ENCODE data around the gene SELENOF.
A peak's percentile ranks its signal among the peaks of the same experiment; 100 is the strongest.

Gene SELENOF

DNA sequence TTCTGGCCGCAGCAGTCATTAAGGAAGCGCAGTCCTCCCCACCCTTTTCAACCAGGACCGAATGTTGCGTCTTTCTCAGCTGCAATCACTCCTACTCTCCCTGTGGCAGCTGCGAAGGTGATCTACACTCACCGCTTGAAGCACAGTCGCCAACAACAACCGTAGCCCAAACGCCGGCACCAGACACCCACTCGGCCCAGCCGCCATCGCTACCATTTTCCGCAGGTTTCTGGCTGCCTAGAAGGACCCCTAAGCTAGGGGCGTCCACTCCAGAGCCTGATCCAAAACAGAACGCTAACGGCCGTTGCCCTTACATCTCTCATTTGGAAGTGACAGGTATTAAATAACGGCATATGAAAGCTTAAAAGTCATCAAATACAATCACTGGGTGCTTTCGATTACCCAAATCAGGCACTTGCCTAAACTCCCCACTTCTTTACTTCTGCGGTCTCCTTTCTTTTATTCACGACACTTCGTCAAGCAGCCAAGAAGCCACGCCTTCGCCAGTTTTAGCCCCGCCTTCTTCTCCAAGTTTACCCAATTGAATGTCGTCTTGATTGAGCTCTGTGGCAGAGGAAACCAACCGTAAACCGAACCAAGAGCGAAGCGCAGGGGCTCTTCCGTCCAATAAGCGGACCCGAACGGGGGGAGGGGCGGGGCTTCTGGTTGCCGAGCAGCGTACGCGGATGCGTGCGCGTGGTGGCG, at the start of gene SELENOF:
Gene SELENOF, minus strand, starts transcription at position 231 of the 705 bp plus-strand sequence. Its CDS starts 15 bp downstream, at position 216.
- DNase-seq = peak; percentile 100

DNA sequence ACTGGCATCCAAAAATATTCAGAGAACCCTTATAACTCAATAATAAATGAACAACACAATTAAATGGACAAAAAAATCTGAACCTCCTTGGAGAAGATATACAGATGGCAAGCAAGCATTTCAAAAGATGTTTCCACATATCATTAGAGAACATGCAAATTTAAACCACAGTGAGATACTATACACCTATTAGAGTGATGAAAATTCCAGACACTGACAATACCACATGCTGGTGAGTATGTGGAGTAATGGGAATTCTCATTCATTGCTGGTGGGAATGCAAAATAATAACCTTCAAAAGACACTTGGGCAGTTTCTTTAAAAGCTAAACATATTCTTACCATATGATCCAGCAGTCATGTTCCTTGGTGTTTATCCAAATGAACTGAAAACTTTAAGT, 46.6 kb upstream of the SELENOF start:
- no peak for DNase-seq

- DNase-seq = no peak
These were observed 43.3 kb upstream of the SELENOF start for GRCh38 chr1:86957221-86957620.

DNA sequence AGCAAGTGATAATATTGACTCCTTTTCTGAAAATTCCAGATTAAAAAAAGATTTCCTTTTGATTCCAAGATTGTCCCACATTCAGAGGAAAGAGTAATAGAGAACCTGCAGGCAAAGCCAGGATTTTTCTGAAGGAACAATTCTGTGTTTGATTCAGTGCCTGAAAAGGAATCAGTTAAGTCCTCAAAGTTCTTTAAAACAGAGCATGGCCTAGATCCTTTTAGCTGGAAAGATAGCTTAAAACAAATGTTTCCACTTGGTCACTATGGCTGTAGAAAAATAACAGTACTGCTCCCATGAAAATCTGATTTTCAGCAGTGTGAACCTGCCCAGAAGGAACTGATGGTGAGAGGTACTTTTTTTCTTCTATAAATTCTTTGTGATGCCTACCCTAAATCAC, 42.3 kb upstream of the SELENOF start:
- DNase-seq = no peak

DNA sequence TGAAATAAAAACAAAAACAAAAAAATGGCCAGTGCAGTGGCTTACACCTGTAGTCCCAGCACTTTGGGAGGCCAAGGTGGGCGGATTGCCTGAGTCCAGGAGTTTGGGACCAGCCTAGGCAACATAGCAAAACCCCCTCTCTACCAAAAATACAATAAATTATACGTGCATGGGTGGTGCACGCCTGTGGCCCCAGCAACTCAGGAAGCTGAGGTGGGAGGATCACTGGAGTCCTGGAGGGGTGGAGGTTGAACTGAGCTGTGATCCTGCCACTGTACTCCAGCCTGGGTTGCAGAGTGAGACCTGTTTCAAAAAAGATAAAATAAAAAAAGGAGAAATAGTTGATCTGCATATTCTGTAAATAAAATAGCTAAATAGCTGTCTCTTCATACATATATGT, 41.8 kb upstream of the SELENOF start:
- DNase-seq = no peak

DNA sequence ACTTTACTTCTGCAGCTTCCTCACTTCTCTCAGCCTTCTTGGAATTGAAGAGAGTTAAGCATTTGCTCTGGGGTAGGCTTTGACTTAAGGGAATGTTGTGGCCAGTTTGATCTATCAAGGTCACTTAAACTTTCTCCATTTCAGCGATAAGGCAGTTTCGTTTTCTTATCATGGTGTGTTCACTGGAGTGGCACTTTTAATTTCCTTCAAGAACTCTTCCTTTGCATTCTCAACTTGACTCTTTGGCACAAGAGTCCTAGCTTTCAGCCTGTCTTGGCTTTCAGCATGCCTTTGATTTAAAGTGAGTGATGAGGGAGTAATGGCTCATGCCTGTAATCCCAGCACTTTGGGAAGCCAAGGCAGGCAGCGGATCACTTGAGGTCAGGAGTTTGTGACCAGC, 39.2 kb upstream of the SELENOF start:
- DNase-seq = no peak

DNA sequence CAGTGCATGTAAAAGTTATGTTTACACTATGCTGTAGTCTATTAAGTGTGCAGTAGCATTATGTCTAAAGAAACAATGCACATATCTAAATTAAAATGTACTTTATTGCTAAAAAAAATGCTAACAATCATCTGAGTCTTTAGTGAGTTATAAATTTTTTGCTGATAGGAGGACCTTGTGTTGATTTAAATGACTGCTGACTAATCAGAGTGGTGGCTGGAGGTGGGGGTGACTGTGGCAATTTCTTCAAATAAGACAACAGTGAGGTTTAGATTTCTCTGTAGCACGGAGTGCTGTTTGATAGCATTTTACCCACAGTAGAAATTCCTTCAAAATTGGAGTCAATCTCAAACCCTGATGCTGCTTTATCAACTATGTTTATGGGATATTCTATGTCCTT, 37.5 kb upstream of the SELENOF start:
- no peak for DNase-seq

- DNase-seq = no peak
These were observed 36.9 kb upstream of the SELENOF start for GRCh38 chr1:86950712-86951419.

DNA sequence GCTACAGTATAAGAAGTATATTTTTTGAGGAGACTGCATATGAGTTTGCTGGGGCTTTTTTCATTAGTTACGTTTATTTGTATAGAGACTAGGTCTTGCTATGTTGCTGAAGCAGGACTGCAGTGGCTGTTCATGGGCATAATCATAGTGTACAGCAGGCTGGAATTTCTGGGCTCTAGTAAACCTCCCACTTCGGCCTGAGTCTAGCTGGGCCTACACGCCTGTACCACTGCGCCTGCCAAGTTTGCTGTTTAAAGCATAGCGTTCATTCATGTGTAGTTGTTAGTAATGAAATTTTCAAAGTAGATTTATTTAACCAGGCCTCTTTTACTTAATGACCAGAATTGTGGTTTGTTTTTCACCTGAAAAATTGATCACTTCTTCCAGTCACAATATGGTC, 34.3 kb upstream of the SELENOF start:
- no peak for DNase-seq

- no peak for DNase-seq
These were observed 28.8 kb upstream of the SELENOF start for GRCh38 chr1:86942743-86943142.

DNA sequence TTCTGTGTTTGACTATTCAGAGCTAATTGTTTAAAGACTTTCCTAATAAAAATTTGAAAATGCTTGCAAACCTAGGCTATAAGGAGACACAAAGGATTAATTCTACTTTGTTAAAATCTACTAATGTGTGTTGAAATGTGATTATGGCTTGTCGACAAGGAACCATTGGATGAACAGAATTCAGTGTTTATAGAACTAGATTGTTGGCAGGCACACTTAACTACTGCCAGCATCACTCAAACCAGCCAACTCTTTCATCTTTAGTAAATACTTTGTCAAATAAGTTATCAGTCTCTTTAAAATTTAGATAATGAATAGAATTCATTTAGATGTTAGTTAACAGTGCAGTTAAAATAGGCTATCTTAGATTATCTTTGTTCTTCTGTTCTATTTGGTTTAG, 28.1 kb upstream of the SELENOF start:
- DNase-seq = no peak

GRCh38 chr1:86940599-86940998, 26.7 kb upstream of the SELENOF start:
- DNase-seq = no peak

DNA sequence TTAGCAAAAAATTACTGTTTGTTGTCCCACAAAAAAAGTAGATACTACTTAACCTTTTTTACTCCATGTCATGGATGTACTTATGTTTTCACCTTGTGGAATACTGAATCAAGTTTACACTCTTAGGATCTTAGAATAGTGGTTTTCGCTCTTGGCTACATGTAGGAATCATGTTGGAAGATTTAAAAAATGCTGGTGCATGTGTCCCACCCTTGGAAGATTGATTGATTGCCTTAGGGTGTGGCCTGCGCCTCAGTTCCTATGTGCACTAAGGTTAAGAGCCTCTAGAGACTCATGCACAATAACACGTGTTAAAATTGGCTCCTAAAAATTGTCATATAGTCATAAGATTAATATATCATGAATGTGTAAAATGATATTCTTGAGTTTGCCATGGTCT, 25.5 kb upstream of the SELENOF start:
- DNase-seq = no peak

DNA sequence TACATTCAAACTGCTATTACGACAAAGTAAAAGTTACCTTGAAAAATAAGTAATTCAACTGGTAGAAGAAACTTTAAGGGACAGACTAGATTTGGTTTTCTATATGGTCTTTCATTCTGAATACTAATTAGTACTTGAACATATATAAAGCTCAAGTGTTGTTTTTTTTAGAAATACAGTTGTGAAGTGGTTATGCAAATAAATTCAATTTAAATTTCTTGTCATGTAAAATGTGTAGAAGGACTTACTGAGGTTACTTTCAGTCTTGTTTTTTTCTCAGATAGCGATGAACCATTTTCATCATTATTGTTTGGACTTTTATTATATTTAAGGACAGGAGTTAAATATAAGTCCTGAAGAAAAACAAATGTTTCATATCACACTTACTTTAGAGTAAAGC, 24.9 kb upstream of the SELENOF start:
- DNase-seq = no peak

GRCh38 chr1:86938450-86938849, 24.5 kb upstream of the SELENOF start:
- no peak for DNase-seq

- no peak for DNase-seq
These were observed 19.8 kb upstream of the SELENOF start for GRCh38 chr1:86933562-86934377.

- DNase-seq = no peak
These were observed 19.1 kb upstream of the SELENOF start for GRCh38 chr1:86933051-86933450.

DNA sequence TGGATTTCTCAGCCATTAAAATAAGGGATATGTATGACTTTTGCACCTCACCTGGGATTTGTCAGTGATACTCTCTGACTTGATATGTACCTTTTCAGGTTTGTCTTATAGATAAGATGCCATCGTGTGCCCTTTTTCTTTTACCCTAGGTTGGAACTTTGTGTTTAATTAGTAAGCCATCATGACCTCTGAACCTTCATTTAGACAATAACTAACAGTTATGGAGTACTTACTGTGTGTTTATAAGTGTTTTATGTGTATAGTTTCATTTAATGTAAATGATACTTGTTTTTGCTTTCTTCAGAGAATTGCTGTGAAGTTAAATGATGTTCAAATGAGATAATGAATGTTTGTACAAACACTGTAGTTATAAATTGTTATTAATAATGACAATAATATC, 14.9 kb upstream of the SELENOF start:
- DNase-seq = no peak

DNA sequence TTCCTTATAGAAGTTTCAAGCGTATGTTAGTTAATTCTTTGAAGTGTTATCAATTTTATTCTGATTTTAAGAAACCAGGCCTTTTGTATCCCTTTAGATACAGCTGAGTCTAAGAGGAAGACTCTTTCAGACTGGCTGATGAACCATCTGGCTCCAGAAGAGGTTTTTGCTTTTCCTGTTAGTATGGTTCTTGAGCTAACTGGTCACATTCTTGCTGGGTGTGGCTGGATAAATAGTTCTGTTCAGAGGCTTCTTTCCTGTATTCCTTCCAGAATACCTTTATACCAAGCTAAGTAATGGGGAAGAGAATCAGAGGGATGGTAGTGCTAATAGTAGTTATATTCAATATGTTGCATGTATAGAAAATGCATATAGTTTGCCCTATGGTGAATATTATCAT, 13.0 kb upstream of the SELENOF start:
- no peak for DNase-seq

- DNase-seq = no peak
These were observed 11.8 kb upstream of the SELENOF start for GRCh38 chr1:86925742-86926141.

GRCh38 chr1:86924324-86924960, 10.5 kb upstream of the SELENOF start:
- DNase-seq = no peak

DNA sequence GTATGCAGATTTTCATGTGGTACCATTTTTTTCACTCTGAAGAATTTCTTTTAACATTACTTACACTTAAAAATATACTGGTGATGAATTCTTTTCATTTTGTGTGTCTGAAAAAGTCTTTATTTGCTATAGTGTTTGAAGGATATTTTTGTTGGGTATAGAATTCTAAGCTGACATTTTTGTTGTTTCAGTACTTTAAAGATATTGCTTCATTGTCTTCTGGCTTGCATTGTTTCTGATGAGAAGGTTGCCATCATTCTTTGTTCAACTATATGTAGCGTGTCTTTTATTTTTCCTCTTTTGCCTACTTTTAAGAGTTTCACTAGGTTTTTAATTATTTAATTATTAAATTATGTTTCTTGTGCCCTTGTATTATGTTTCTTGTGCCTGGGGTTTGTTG, 8.5 kb upstream of the SELENOF start:
- no peak for DNase-seq

GRCh38 chr1:86916752-86917151, 2.8 kb upstream of the SELENOF start:
- DNase-seq = no peak

Measured in activated CD4-positive, alpha-beta T cell treated with anti-CD3 and anti-CD28 coated beads, Interleukin-2, amount 50 U/mL, for 4 hours (primary cell).